ENCODE measurements around the gene DNAH7.

GRCh38 chr2:196105951-196106350 lies 37.3 kb upstream of the DNAH7 start:
- TF ChIP-seq, protein P1, sequence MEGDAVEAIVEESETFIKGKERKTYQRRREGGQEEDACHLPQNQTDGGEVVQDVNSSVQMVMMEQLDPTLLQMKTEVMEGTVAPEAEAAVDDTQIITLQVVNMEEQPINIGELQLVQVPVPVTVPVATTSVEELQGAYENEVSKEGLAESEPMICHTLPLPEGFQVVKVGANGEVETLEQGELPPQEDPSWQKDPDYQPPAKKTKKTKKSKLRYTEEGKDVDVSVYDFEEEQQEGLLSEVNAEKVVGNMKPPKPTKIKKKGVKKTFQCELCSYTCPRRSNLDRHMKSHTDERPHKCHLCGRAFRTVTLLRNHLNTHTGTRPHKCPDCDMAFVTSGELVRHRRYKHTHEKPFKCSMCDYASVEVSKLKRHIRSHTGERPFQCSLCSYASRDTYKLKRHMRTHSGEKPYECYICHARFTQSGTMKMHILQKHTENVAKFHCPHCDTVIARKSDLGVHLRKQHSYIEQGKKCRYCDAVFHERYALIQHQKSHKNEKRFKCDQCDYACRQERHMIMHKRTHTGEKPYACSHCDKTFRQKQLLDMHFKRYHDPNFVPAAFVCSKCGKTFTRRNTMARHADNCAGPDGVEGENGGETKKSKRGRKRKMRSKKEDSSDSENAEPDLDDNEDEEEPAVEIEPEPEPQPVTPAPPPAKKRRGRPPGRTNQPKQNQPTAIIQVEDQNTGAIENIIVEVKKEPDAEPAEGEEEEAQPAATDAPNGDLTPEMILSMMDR (IDR thresholded peaks at IDR 0.05): no peak
- TF ChIP-seq POLR2A (IDR thresholded peaks at IDR 0.05) (no peak), POLR2AphosphoS5 (IDR thresholded peaks at IDR 0.05) (no peak)
